ENCODE measurements around the gene ATP5F1B. TPM values are rescaled to one million over a fixed set of nuclear protein-coding genes. Genes with fewer than 3 reads are reported as not detected.

ATP5F1B gene
- total and polyA plus RNA-seq, 2 of the 13 experiments (the other 11 are each of a cell fraction or from before 2014, with no cell fraction given), result 1,051 to 1,180 TPM

- no peak for TF ChIP-seq SMARCC2 (IDR thresholded peaks at IDR 0.05)
- peak; percentile 22; the same call in 1 of the 2 replicates for TF ChIP-seq ZNF12 (CRISPR knock-in tag; IDR thresholded peaks at IDR 0.05)
- TF ChIP-seq ZNF883 (CRISPR knock-in tag; IDR thresholded peaks at IDR 0.05; ENCODE audit: not compliant biosample characterization), result peak; percentile 19
- peak; percentile 12; the same call in 1 of the 2 replicates for TF ChIP-seq PATZ1 (CRISPR knock-in tag; IDR thresholded peaks at IDR 0.05)
- peak; percentile 15; the same call in 1 of the 2 replicates for TF ChIP-seq POLR2G (IDR thresholded peaks at IDR 0.05; ENCODE audit: low read depth, low read length)
- TF ChIP-seq HIVEP1 (CRISPR knock-in tag; IDR thresholded peaks at IDR 0.05), result peak; percentile 48; the same call in 1 of the 2 replicates
- peak; percentile 37 for TF ChIP-seq ZNF687 (CRISPR knock-in tag; IDR thresholded peaks at IDR 0.05)
- TF ChIP-seq POLR2AphosphoS5 (IDR thresholded peaks at IDR 0.05; ENCODE audit: low read depth, low read length), result peak; percentile 65
- 0 out of 2 replicates have a peak, but pooled peaks have one; percentile 37 for TF ChIP-seq ZNF451 (CRISPR knock-in tag; IDR thresholded peaks at IDR 0.05)
- no peak for TF ChIP-seq NCOA2 (CRISPR knock-in tag; IDR thresholded peaks at IDR 0.05)
- TF ChIP-seq MAFK (conservative IDR thresholded peaks at IDR 0.05 in 1 of 2, IDR thresholded peaks at IDR 0.05 in 1 of 2; ENCODE audit: low read length in 2 of 2), result peak; percentile 38 to 49
- no peak for TF ChIP-seq HNRNPUL1 (IDR thresholded peaks at IDR 0.05; ENCODE audit: low read depth, low read length)
- TF ChIP-seq IRF9 (CRISPR knock-in tag; IDR thresholded peaks at IDR 0.05; ENCODE audit: borderline replicate concordance), result 0 out of 2 replicates have a peak, but pooled peaks have one; percentile 10
- no peak for TF ChIP-seq ATF2 (CRISPR knock-in tag; IDR thresholded peaks at IDR 0.05)
- TF ChIP-seq ZNF383 (CRISPR knock-in tag; IDR thresholded peaks at IDR 0.05; ENCODE audit: borderline replicate concordance), result no peak
- TF ChIP-seq, protein P1, sequence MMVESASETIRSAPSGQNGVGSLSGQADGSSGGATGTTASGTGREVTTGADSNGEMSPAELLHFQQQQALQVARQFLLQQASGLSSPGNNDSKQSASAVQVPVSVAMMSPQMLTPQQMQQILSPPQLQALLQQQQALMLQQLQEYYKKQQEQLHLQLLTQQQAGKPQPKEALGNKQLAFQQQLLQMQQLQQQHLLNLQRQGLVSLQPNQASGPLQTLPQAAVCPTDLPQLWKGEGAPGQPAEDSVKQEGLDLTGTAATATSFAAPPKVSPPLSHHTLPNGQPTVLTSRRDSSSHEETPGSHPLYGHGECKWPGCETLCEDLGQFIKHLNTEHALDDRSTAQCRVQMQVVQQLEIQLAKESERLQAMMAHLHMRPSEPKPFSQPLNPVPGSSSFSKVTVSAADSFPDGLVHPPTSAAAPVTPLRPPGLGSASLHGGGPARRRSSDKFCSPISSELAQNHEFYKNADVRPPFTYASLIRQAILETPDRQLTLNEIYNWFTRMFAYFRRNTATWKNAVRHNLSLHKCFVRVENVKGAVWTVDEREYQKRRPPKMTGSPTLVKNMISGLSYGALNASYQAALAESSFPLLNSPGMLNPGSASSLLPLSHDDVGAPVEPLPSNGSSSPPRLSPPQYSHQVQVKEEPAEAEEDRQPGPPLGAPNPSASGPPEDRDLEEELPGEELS (CRISPR knock-in tag; IDR thresholded peaks at IDR 0.05), result 0 out of 2 replicates have a peak, but pooled peaks have one; percentile 6
These were observed 9.7 kb downstream of the ATP5F1B start (continued) for GRCh38 chr12:56635806-56636674.

All from HepG2 (cell line).